Keratinocyte (primary cell): ENCODE results near the gene MAEA. TPM values are rescaled to one million over a fixed set of nuclear protein-coding genes. Genes with fewer than 3 reads are reported as not detected.

ENCODE experiments used
- DNase-seq: peaks from one replicate; pipeline ENCODE4 v3.0.0-alpha.2; 2011; ENCODE audit warnings: low read depth, missing footprints, low spot score
- FAIRE-seq: peaks from 2 replicates; lab custom pipeline; 2011; peaks lifted over from hg19 to GRCh38; lab: Jason Lieb, UNC
- H2AFZ ChIP-seq: 2 replicates; pipeline ENCODE4 v1.6.0; 2012; ENCODE audit warnings: low read length, control low read depth, inconsistent platforms; ENCODE audit not compliant: control insufficient read depth
- H3K27ac ChIP-seq: 2 replicates; pipeline ENCODE4 v1.5.1; 2011; ENCODE audit warnings: low read length; ENCODE audit not compliant: control insufficient read depth, insufficient read depth
- H3K27me3 ChIP-seq: 3 replicates; pipeline ENCODE4 v1.6.0; 2011; ENCODE audit warnings: low read length; ENCODE audit not compliant: control insufficient read depth, insufficient read depth; ENCODE audit errors: extremely low read depth
- H3K36me3 ChIP-seq, 2 experiments: 2 replicates in 1 of 2; 3 replicates in 1 of 2; pipeline ENCODE4 v1.5.1; 2011; ENCODE audit warnings: low read length in 2 of 2, mild to moderate bottlenecking in 1 of 2; ENCODE audit not compliant: control insufficient read depth in 2 of 2, insufficient read depth in 2 of 2; ENCODE audit errors: extremely low read depth in 1 of 2
- H3K4me1 ChIP-seq: 3 replicates; pipeline ENCODE4 v1.5.1; 2011; ENCODE audit warnings: low read length; ENCODE audit not compliant: control insufficient read depth, insufficient read depth; ENCODE audit errors: extremely low read depth
- H3K4me2 ChIP-seq: 3 replicates; pipeline ENCODE4 v1.6.0; 2011; ENCODE audit warnings: low read depth, low read length; ENCODE audit not compliant: control insufficient read depth, insufficient read depth; ENCODE audit errors: extremely low read depth
- H3K4me3 ChIP-seq, 3 experiments: fragments of 200-600 bp in 1 of 3; sonication (generic) in 1 of 3; 2 replicates in 2 of 3; 3 replicates in 1 of 3; pipeline ENCODE4 v1.5.1; 2011 to 2016; ENCODE audit warnings: low read length in 3 of 3, mild to moderate bottlenecking in 3 of 3, control low read depth in 2 of 3, inconsistent platforms in 1 of 3, low read depth in 1 of 3, mixed read lengths in 1 of 3, mixed run types in 1 of 3, moderate library complexity in 1 of 3; ENCODE audit not compliant: control insufficient read depth in 2 of 3, insufficient read depth in 2 of 3; ENCODE audit errors: extremely low read depth in 1 of 3
- H3K79me2 ChIP-seq: 2 replicates; pipeline ENCODE4 v1.6.0; 2012; ENCODE audit warnings: low read length; ENCODE audit not compliant: control insufficient read depth, insufficient read depth
- H3K9ac ChIP-seq: 3 replicates; pipeline ENCODE4 v1.6.0; 2011; ENCODE audit warnings: low read length; ENCODE audit not compliant: control insufficient read depth, insufficient read depth; ENCODE audit errors: extremely low read depth
- H3K9me1 ChIP-seq: 3 replicates; pipeline ENCODE4 v1.6.0; 2011; ENCODE audit warnings: low read length; ENCODE audit not compliant: control insufficient read depth, insufficient read depth; ENCODE audit errors: extremely low read depth
- H3K9me3 ChIP-seq: 2 replicates; pipeline ENCODE4 v1.5.1; 2012; ENCODE audit warnings: low read depth, low read length; ENCODE audit not compliant: control insufficient read depth
- H4K20me1 ChIP-seq: 3 replicates; pipeline ENCODE4 v1.6.0; 2011; ENCODE audit warnings: low read length; ENCODE audit not compliant: control insufficient read depth, insufficient read depth; ENCODE audit errors: extremely low read depth
- CTCF ChIP-seq, 3 experiments: IDR thresholded peaks in 1 of 3; conservative IDR thresholded peaks in 1 of 3; optimal IDR thresholded peaks in 1 of 3; 2 replicates in 2 of 3; 3 replicates in 1 of 3; pipeline versions ENCODE3 to v1.5.1; 2011; ENCODE audit warnings: low read length in 3 of 3, mild to moderate bottlenecking in 3 of 3, moderate library complexity in 2 of 3, control low read depth in 1 of 3, inconsistent platforms in 1 of 3; ENCODE audit not compliant: insufficient read depth in 2 of 3; ENCODE audit errors: extremely low read depth in 1 of 3
- EZH2 ChIP-seq: IDR thresholded peaks from one replicate; pipeline ENCODE4 v1.6.1; 2012; ENCODE audit warnings: inconsistent platforms, mild to moderate bottlenecking, low read length, moderate library complexity
- dilution Hi-C: fragments of 300-500 bp; cut with MboI; formaldehyde crosslinking; loops from one replicate; pipeline ENCODE4 v1.7.0; 2020; ENCODE audit warnings: low sequenced_read_pairs; ENCODE audit not compliant: extremely low pct_ligation_motif_present
- polyA plus RNA-seq, 5 experiments: library from polyadenylated mRNA; depleted of rRNA in 3 of 5; stranded (reverse) in 3 of 5; stranded (forward) in 1 of 5; unstranded in 1 of 5; fragments of >200 nt; gene quantifications; 1 replicate in 1 of 5; 2 replicates in 3 of 5; 3 replicates in 1 of 5; pipeline versions ENCODE4 v1.2.1 to v1.2.3, GENCODE V29; 2011 to 2012; ENCODE audit warnings: missing spikeins in 2 of 5, low read depth in 1 of 5, low replicate concordance in 1 of 5

MAEA gene
- polyA plus RNA-seq, 1 donor (not counting 4 experiments of a cell fraction or from before 2014, with no cell fraction given): 89.7 TPM

DNA sequence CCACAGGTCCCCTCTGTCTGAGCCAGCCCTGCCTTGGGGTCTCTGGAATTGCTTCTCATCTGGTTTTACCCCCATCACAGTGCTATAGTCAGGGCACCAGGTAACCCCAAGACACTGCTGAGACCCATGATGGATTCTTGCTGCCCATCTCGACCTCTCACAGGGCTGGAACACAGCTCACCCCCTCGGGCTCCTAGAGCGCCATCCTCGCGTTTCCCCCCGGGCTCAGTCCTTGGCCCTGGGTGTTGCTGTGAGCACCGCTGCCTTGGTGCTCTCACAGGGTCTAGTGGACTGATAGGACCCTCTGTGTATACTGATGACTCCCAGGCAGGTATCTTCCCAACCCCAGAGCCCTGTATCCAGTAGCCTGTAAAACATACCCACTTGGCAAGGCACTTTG lies 8.8 kb downstream of the MAEA start:
- no peaks in the 10 kb centered on the region for H3K9me3 ChIP-seq
- H4K20me1 ChIP-seq: peaks cover 8% of the 10 kb centered on the region
- H3K4me3 ChIP-seq: no peak overlapping the region
- H3K9me1 ChIP-seq: no peaks in the 10 kb centered on the region
- H3K27ac ChIP-seq: no peak overlapping the region
- H3K4me2 ChIP-seq: no peak overlapping the region
- DNase-seq: no peak
- H3K36me3 ChIP-seq: peaks cover 24 to 38% of the 10 kb centered on the region in 2 experiments
- peaks cover 34% of the 10 kb centered on the region for H3K4me1 ChIP-seq
- dilution Hi-C loops: no loop called here
- H3K27me3 ChIP-seq: no peaks in the 10 kb centered on the region
- TF ChIP-seq CTCF (optimal IDR thresholded peaks at IDR 0.05 in 1 of 3, IDR thresholded peaks at IDR 0.05 in 1 of 3, conservative IDR thresholded peaks at IDR 0.05 in 1 of 3; ENCODE audit: extremely low read depth in 1 of 3, insufficient read depth in 2 of 3, low read length in 3 of 3) (no peak), EZH2 (no peak)
- no peak overlapping the region for H2AFZ ChIP-seq
- H3K9ac ChIP-seq: no peak overlapping the region
- no peak for FAIRE-seq
- peaks cover 92% of the 10 kb centered on the region for H3K79me2 ChIP-seq

GRCh38 chr4:1299301-1299860 lies 9.7 kb downstream of the MAEA start:
- DNase-seq: no peak
- no peaks in the 10 kb centered on the region for H3K9me1 ChIP-seq
- no peaks in the 10 kb centered on the region for H3K27me3 ChIP-seq
- peaks cover 6% of the 10 kb centered on the region for H4K20me1 ChIP-seq
- H3K36me3 ChIP-seq: peaks cover 26 to 32% of the 10 kb centered on the region in 2 experiments
- H3K4me3 ChIP-seq: no peak overlapping the region
- no peak overlapping the region for H3K27ac ChIP-seq
- H3K9ac ChIP-seq: no peak overlapping the region
- dilution Hi-C loops: no loop called here
- H3K79me2 ChIP-seq: peaks cover 90% of the 10 kb centered on the region
- TF ChIP-seq CTCF (optimal IDR thresholded peaks at IDR 0.05 in 1 of 3, IDR thresholded peaks at IDR 0.05 in 1 of 3, conservative IDR thresholded peaks at IDR 0.05 in 1 of 3; ENCODE audit: extremely low read depth in 1 of 3, insufficient read depth in 2 of 3, low read length in 3 of 3) (no peak), EZH2 (no peak)
- no peak overlapping the region for H3K4me2 ChIP-seq
- no peak for FAIRE-seq
- H2AFZ ChIP-seq: no peak overlapping the region
- H3K4me1 ChIP-seq: peaks cover 34% of the 10 kb centered on the region
- H3K9me3 ChIP-seq: no peaks in the 10 kb centered on the region
